Measurements from ENCODE around the gene NCBP3.

The NCBP3 gene

DNA sequence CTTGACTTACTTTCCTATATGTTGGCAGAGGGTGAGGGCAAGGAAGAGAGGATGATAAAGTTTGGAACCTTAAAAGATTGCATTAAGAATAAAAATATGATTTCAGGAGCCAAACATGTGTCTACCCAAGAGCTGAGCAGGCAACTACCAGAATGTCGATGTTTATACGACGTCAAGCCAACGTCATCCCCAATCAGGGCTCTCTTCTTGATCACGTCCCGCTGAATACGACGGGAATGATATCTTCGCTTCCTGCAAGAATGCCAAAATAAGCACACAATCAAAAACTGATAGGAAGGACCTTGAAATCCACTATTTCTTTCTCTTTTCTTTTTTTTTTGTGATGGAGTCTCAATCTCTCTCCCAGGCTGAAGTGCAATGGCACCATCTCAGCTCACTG is 24.9 kb downstream of the NCBP3 start:
- Histone ChIP-seq H3K4me1 (ENCODE audit: control insufficient read depth in 1 of 2, insufficient read depth in 1 of 2, low read depth in 1 of 2, low read length in 1 of 2) (no peaks in the 10 kb centered on the region), H3K27me3 (no peaks in the 10 kb centered on the region), H3K9me3 (no peaks in the 10 kb centered on the region), H3K4me3 (ENCODE audit: low read depth in 1 of 2, low read length in 1 of 2) (no peak overlapping the region), H3K36me3 (peaks cover 100% of the 10 kb centered on the region), H3K27ac (no peak overlapping the region)
- TF ChIP-seq, protein P1, sequence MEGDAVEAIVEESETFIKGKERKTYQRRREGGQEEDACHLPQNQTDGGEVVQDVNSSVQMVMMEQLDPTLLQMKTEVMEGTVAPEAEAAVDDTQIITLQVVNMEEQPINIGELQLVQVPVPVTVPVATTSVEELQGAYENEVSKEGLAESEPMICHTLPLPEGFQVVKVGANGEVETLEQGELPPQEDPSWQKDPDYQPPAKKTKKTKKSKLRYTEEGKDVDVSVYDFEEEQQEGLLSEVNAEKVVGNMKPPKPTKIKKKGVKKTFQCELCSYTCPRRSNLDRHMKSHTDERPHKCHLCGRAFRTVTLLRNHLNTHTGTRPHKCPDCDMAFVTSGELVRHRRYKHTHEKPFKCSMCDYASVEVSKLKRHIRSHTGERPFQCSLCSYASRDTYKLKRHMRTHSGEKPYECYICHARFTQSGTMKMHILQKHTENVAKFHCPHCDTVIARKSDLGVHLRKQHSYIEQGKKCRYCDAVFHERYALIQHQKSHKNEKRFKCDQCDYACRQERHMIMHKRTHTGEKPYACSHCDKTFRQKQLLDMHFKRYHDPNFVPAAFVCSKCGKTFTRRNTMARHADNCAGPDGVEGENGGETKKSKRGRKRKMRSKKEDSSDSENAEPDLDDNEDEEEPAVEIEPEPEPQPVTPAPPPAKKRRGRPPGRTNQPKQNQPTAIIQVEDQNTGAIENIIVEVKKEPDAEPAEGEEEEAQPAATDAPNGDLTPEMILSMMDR (IDR thresholded peaks at IDR 0.05): no peak

DNA sequence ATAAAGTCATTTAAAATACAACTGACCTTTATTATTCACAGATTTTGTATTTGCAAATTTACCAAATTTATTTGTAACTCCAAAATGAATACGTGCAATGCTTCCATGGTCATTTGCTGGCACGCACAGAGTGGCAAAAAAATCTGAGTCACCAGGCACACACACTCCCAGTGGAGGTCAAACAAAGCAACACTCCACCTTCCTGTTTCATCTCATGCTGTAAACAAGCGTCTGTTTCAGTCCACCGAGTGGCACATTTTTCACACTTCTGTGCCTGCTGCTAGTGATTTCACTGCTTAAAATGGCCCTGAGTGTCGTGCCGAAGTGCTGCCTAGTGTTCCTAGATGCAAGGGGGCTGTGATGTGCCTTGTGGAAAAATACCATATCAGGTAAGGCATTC is 27.3 kb downstream of the NCBP3 start:
- Histone ChIP-seq H3K4me1 (ENCODE audit: control insufficient read depth in 1 of 2, insufficient read depth in 1 of 2, low read depth in 1 of 2, low read length in 1 of 2) (no peaks in the 10 kb centered on the region), H3K36me3 (peaks cover 100% of the 10 kb centered on the region), H3K4me3 (ENCODE audit: low read depth in 1 of 2, low read length in 1 of 2) (no peak overlapping the region), H3K9me3 (no peaks in the 10 kb centered on the region), H3K27me3 (no peaks in the 10 kb centered on the region), H3K27ac (no peak overlapping the region)
- TF ChIP-seq, protein P1 (IDR thresholded peaks at IDR 0.05): no peak

DNA sequence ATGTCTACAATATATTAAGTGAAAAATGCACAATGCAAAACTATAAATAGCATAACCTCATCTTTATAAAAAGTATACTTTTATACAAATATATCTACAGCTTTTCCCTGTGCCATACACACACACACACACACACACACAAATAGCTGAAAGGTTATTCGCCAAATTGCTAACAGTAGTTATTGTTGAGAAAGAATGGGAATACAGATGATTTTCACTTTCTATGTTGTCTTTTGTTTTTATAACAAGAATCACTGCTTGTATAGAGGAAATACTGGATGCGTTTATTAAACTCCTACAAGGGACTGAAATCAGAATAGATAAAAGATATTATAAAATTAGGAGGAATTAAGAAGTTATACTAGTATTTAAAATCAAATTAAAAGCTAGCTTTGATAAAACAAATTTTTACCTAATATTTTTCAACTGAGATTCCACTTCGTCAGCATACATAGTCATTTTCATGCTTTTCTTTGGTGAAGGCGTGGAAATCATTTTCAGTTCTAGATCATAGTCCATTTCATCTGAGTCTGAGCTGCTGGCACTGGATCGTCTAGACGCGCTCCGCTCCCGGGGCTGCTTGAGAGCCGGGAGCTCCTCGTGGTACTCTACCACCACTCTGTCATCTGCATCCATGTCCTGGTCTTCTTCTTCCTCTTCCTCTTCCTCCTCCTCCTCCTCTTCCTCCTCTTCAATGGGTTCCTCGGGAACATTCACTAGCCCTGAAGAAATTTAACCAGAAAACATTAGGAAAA is 28.0 kb downstream of the NCBP3 start:
- Histone ChIP-seq H3K4me3 (ENCODE audit: low read depth in 1 of 2, low read length in 1 of 2) (no peak overlapping the region), H3K27ac (no peak overlapping the region), H3K4me1 (ENCODE audit: control insufficient read depth in 1 of 2, insufficient read depth in 1 of 2, low read depth in 1 of 2, low read length in 1 of 2) (no peaks in the 10 kb centered on the region), H3K27me3 (no peaks in the 10 kb centered on the region), H3K9me3 (no peaks in the 10 kb centered on the region), H3K36me3 (peaks cover 100% of the 10 kb centered on the region)
- TF ChIP-seq, protein P1 (IDR thresholded peaks at IDR 0.05): no peak

DNA sequence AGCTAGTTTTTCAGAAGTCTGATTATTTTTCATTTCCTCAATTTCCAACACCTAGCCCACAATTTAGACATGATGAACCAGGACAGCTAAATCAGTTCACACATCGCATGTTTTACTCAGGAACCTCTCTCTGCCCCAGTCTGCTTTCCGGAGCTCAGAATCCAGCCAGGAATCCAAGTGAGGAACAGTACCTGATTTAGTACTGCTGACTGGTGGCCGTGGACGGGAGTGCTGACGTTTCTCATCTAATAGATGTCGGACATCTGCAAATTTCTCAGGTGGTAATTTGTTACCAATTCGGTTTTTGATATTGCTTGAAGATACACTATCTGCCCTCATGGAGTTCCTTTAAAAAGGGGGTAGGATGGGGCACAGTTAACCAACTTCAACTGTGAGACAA is 30.1 kb downstream of the NCBP3 start:
- no peak overlapping the region for H3K4me3 ChIP-seq (ENCODE audit: low read depth in 1 of 2, low read length in 1 of 2)
- no peaks in the 10 kb centered on the region for H3K4me1 ChIP-seq (ENCODE audit: control insufficient read depth in 1 of 2, insufficient read depth in 1 of 2, low read depth in 1 of 2, low read length in 1 of 2)
- peaks cover 100% of the 10 kb centered on the region for H3K36me3 ChIP-seq
- TF ChIP-seq, protein P1 (IDR thresholded peaks at IDR 0.05): no peak
- H3K27me3 ChIP-seq: no peaks in the 10 kb centered on the region
- H3K27ac ChIP-seq: no peak overlapping the region
- no peaks in the 10 kb centered on the region for H3K9me3 ChIP-seq

DNA sequence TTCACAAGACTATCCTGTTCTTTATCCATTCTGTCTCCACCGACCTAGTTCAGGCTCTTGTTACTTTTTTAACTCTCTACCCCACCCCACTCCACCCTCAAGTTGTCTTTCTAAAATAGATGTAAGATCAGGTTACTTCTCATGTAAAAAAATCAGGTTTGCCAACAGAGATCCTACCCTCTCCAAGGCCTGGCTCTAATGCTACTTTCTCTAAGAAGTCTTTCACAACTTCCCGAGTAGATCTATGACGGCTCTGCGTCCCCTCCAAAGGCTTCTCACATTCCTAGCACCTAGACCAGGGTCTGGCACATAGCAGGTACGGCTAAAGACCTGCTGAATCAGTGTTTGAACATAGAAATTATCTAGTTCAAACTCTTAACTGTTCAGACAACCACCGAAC is 30.9 kb downstream of the NCBP3 start:
- Histone ChIP-seq H3K4me1 (ENCODE audit: control insufficient read depth in 1 of 2, insufficient read depth in 1 of 2, low read depth in 1 of 2, low read length in 1 of 2) (no peaks in the 10 kb centered on the region), H3K27ac (peak overlapping the region; percentile 23), H3K27me3 (no peaks in the 10 kb centered on the region), H3K36me3 (peaks cover 100% of the 10 kb centered on the region), H3K4me3 (ENCODE audit: low read depth in 1 of 2, low read length in 1 of 2) (no peak overlapping the region), H3K9me3 (no peaks in the 10 kb centered on the region)
- TF ChIP-seq, protein P1 (IDR thresholded peaks at IDR 0.05): no peak
